GM12892 (cell line): ENCODE data around the gene NCOR1.

Experiments
- POLR2A ChIP-seq: IDR thresholded peaks from 2 replicates; pipeline ENCODE4 v1.6.1; 2011; ENCODE audit warnings: low read depth, low read length, control low read depth
- POLR2AphosphoS5 ChIP-seq: IDR thresholded peaks from 2 replicates; pipeline ENCODE4 v1.6.1; 2011; ENCODE audit warnings: low read depth, low read length, control low read depth

GRCh38 chr17:16002708-16003260, 212.6 kb downstream of the NCOR1 start:
- TF ChIP-seq POLR2AphosphoS5 (no peak), POLR2A (no peak)
